BLaER1 (cell line): ENCODE data around the gene PLIN1.

Experiments
- H3K27ac ChIP-seq: shearing (Covaris generic); formaldehyde crosslinking; 2 replicates; pipeline ENCODE4 v1.8.1; 2022
- H3K27me3 ChIP-seq: shearing (Covaris generic); formaldehyde crosslinking; 2 replicates; pipeline ENCODE4 v1.8.1; 2022
- H3K36me3 ChIP-seq: shearing (Covaris generic); formaldehyde crosslinking; 2 replicates; pipeline ENCODE4 v1.8.1; 2022
- H3K4me1 ChIP-seq: shearing (Covaris generic); formaldehyde crosslinking; 2 replicates; pipeline ENCODE4 v1.8.1; 2022
- H3K4me2 ChIP-seq: shearing (Covaris generic); formaldehyde crosslinking; 2 replicates; pipeline ENCODE4 v1.8.1; 2022
- H3K4me3 ChIP-seq: shearing (Covaris generic); formaldehyde crosslinking; 2 replicates; pipeline ENCODE4 v1.8.1; 2022
- H3K9ac ChIP-seq: shearing (Covaris generic); formaldehyde crosslinking; 2 replicates; pipeline ENCODE4 v1.8.1; 2022
- H3K9me3 ChIP-seq: shearing (Covaris generic); formaldehyde crosslinking; 2 replicates; pipeline ENCODE4 v1.8.1; 2022
- H4K20me1 ChIP-seq: shearing (Covaris generic); formaldehyde crosslinking; 2 replicates; pipeline ENCODE4 v1.8.1; 2022
- Cebpa-rat ChIP-seq: shearing (Covaris generic); IDR thresholded peaks from 2 replicates; pipeline ENCODE4 v1.8.1; 2022

Gene PLIN1

GRCh38 chr15:89679212-89679611, at the start of gene PLIN1:
Gene PLIN1, minus strand, starts transcription at chr15:89679367. Its CDS starts 1,878 bp downstream, at chr15:89677489.
- Histone ChIP-seq H3K4me2 (no peak within 1 kb of the TSS), H3K27me3 (no peaks in the 10 kb centered on the region), H3K9me3 (no peaks in the 10 kb centered on the region), H4K20me1 (no peaks in the 10 kb centered on the region), H3K27ac (no peak within 1 kb of the TSS), H3K9ac (no peak within 1 kb of the TSS), H3K4me1 (no peaks in the 10 kb centered on the region), H3K4me3 (no peak within 1 kb of the TSS), H3K36me3 (no peaks in the 10 kb centered on the region)
- TF ChIP-seq Cebpa-rat: no peak

- Histone ChIP-seq H3K36me3 (no peaks in the 10 kb centered on the region), H3K9me3 (peaks cover 5% of the 10 kb centered on the region; the same call in 1 of the 2 replicates), H3K4me3 (no peak overlapping the region), H3K4me2 (no peak overlapping the region), H3K27me3 (no peaks in the 10 kb centered on the region), H3K9ac (no peak overlapping the region), H3K4me1 (no peaks in the 10 kb centered on the region), H3K27ac (no peak overlapping the region), H4K20me1 (no peaks in the 10 kb centered on the region)
- no peak for TF ChIP-seq Cebpa-rat
These were observed 49.1 kb upstream of the PLIN1 start for GRCh38 chr15:89728254-89728653.

- no peaks in the 10 kb centered on the region for H4K20me1 ChIP-seq
- H3K9ac ChIP-seq: no peak overlapping the region
- H3K9me3 ChIP-seq: peaks cover 5% of the 10 kb centered on the region; the same call in 1 of the 2 replicates
- no peaks in the 10 kb centered on the region for H3K36me3 ChIP-seq
- H3K4me1 ChIP-seq: no peaks in the 10 kb centered on the region
- H3K4me2 ChIP-seq: no peak overlapping the region
- no peak overlapping the region for H3K27ac ChIP-seq
- no peaks in the 10 kb centered on the region for H3K27me3 ChIP-seq
- H3K4me3 ChIP-seq: no peak overlapping the region
- TF ChIP-seq Cebpa-rat: no peak
These were observed 45.9 kb upstream of the PLIN1 start for GRCh38 chr15:89725064-89725463.

- H3K27me3 ChIP-seq: no peaks in the 10 kb centered on the region
- H3K9ac ChIP-seq: no peak overlapping the region
- H3K4me3 ChIP-seq: no peak overlapping the region
- H4K20me1 ChIP-seq: no peaks in the 10 kb centered on the region
- no peak overlapping the region for H3K4me2 ChIP-seq
- no peaks in the 10 kb centered on the region for H3K36me3 ChIP-seq
- no peak for TF ChIP-seq Cebpa-rat
- H3K4me1 ChIP-seq: no peaks in the 10 kb centered on the region
- H3K27ac ChIP-seq: no peak overlapping the region
- H3K9me3 ChIP-seq: peaks cover 5% of the 10 kb centered on the region; the same call in 1 of the 2 replicates
These were observed 45.5 kb upstream of the PLIN1 start for GRCh38 chr15:89724621-89725020.

- H3K27me3 ChIP-seq: no peaks in the 10 kb centered on the region
- no peak overlapping the region for H3K27ac ChIP-seq
- H3K9me3 ChIP-seq: peaks cover 5% of the 10 kb centered on the region; the same call in 1 of the 2 replicates
- no peaks in the 10 kb centered on the region for H4K20me1 ChIP-seq
- H3K36me3 ChIP-seq: no peaks in the 10 kb centered on the region
- H3K9ac ChIP-seq: no peak overlapping the region
- no peaks in the 10 kb centered on the region for H3K4me1 ChIP-seq
- no peak for TF ChIP-seq Cebpa-rat
- no peak overlapping the region for H3K4me2 ChIP-seq
- no peak overlapping the region for H3K4me3 ChIP-seq
These were observed 43.9 kb upstream of the PLIN1 start for GRCh38 chr15:89723031-89723430.

GRCh38 chr15:89714775-89715174, 35.6 kb upstream of the PLIN1 start:
- no peak overlapping the region for H3K4me3 ChIP-seq
- no peak overlapping the region for H3K9ac ChIP-seq
- no peaks in the 10 kb centered on the region for H3K9me3 ChIP-seq
- H3K4me1 ChIP-seq: no peaks in the 10 kb centered on the region
- no peaks in the 10 kb centered on the region for H3K27me3 ChIP-seq
- no peak overlapping the region for H3K27ac ChIP-seq
- no peaks in the 10 kb centered on the region for H4K20me1 ChIP-seq
- no peaks in the 10 kb centered on the region for H3K36me3 ChIP-seq
- TF ChIP-seq Cebpa-rat: no peak
- no peak overlapping the region for H3K4me2 ChIP-seq

GRCh38 chr15:89707577-89707976, 28.4 kb upstream of the PLIN1 start:
- Histone ChIP-seq H3K27ac (no peak overlapping the region), H3K27me3 (no peaks in the 10 kb centered on the region), H3K4me2 (no peak overlapping the region), H3K4me1 (no peaks in the 10 kb centered on the region), H3K36me3 (no peaks in the 10 kb centered on the region), H3K9ac (no peak overlapping the region), H3K9me3 (no peaks in the 10 kb centered on the region), H3K4me3 (no peak overlapping the region), H4K20me1 (no peaks in the 10 kb centered on the region)
- no peak for TF ChIP-seq Cebpa-rat

- Histone ChIP-seq H3K27ac (no peak overlapping the region), H3K4me2 (no peak overlapping the region), H3K36me3 (no peaks in the 10 kb centered on the region), H3K4me1 (no peaks in the 10 kb centered on the region), H3K9me3 (no peaks in the 10 kb centered on the region), H3K9ac (no peak overlapping the region), H3K27me3 (no peaks in the 10 kb centered on the region), H3K4me3 (no peak overlapping the region), H4K20me1 (no peaks in the 10 kb centered on the region)
- TF ChIP-seq Cebpa-rat: no peak
These were observed 25.2 kb upstream of the PLIN1 start for GRCh38 chr15:89704411-89704810.

- H4K20me1 ChIP-seq: no peaks in the 10 kb centered on the region
- H3K4me3 ChIP-seq: no peak overlapping the region
- H3K36me3 ChIP-seq: no peaks in the 10 kb centered on the region
- no peaks in the 10 kb centered on the region for H3K27me3 ChIP-seq
- H3K4me2 ChIP-seq: no peak overlapping the region
- H3K27ac ChIP-seq: no peak overlapping the region
- H3K9ac ChIP-seq: no peak overlapping the region
- no peak for TF ChIP-seq Cebpa-rat
- peaks cover 7% of the 10 kb centered on the region; the same call in 1 of the 2 replicates for H3K9me3 ChIP-seq
- H3K4me1 ChIP-seq: no peaks in the 10 kb centered on the region
These were observed 16.0 kb upstream of the PLIN1 start for GRCh38 chr15:89695198-89695597.

GRCh38 chr15:89693696-89694095, 14.5 kb upstream of the PLIN1 start:
- H3K9ac ChIP-seq: no peak overlapping the region
- no peak overlapping the region for H3K4me3 ChIP-seq
- peaks cover 9% of the 10 kb centered on the region; the same call in 1 of the 2 replicates for H3K9me3 ChIP-seq
- H3K36me3 ChIP-seq: no peaks in the 10 kb centered on the region
- no peaks in the 10 kb centered on the region for H3K4me1 ChIP-seq
- TF ChIP-seq Cebpa-rat: no peak
- H3K27ac ChIP-seq: no peak overlapping the region
- no peaks in the 10 kb centered on the region for H3K27me3 ChIP-seq
- no peaks in the 10 kb centered on the region for H4K20me1 ChIP-seq
- H3K4me2 ChIP-seq: no peak overlapping the region

GRCh38 chr15:89693091-89693490, 13.9 kb upstream of the PLIN1 start:
- Histone ChIP-seq H3K4me1 (no peaks in the 10 kb centered on the region), H4K20me1 (no peaks in the 10 kb centered on the region), H3K4me3 (no peak overlapping the region), H3K36me3 (no peaks in the 10 kb centered on the region), H3K27ac (no peak overlapping the region), H3K9ac (no peak overlapping the region), H3K27me3 (no peaks in the 10 kb centered on the region), H3K4me2 (no peak overlapping the region), H3K9me3 (peaks cover 9% of the 10 kb centered on the region; the same call in 1 of the 2 replicates)
- TF ChIP-seq Cebpa-rat: no peak
